SU-DHL-6 (cell line): ENCODE data around the gene PGLYRP2.

ENCODE experiments used
- EZH2phosphoT487 ChIP-seq: fragments of 200-600 bp; sonication (generic), shearing (Covaris generic); conservative IDR thresholded peaks from 2 replicates; pipeline ENCODE4 v1.6.1; 2018; ENCODE audit warnings: mild to moderate bottlenecking, antibody characterized with exemption, low read length, moderate library complexity, mixed read lengths
- TF ChIP-seq, protein P1 (sequence below): fragments of 200-600 bp; sonication (generic); IDR thresholded peaks from one replicate; pipeline ENCODE4 v1.5.1; 2017; ENCODE audit warnings: antibody characterized with exemption, mild to moderate bottlenecking, low read length, moderate library complexity; ENCODE audit not compliant: insufficient read depth, poor library complexity, severe bottlenecking

DNA sequence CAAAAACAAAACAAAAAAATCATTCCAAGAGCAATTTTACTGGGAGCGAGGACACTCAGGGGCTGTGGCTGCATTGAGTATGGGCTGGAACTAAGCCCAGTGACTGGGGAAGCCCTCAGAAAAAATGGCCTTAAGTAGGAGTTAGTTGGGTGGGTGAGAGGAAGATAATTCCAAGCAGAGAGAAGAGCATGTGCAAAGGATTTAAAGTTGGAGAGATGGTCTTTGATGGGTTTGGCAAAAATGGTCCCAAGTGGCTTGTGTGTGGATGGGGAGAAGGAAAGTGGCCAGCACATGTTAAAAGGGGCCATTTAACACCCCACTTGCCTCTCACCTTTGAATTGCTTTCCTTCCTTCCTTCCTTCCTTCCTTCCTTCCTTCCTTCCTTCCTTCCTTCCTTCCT lies 22.3 kb upstream of the PGLYRP2 start:
- TF ChIP-seq, protein P1, sequence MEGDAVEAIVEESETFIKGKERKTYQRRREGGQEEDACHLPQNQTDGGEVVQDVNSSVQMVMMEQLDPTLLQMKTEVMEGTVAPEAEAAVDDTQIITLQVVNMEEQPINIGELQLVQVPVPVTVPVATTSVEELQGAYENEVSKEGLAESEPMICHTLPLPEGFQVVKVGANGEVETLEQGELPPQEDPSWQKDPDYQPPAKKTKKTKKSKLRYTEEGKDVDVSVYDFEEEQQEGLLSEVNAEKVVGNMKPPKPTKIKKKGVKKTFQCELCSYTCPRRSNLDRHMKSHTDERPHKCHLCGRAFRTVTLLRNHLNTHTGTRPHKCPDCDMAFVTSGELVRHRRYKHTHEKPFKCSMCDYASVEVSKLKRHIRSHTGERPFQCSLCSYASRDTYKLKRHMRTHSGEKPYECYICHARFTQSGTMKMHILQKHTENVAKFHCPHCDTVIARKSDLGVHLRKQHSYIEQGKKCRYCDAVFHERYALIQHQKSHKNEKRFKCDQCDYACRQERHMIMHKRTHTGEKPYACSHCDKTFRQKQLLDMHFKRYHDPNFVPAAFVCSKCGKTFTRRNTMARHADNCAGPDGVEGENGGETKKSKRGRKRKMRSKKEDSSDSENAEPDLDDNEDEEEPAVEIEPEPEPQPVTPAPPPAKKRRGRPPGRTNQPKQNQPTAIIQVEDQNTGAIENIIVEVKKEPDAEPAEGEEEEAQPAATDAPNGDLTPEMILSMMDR, result no peak
- no peak for TF ChIP-seq EZH2phosphoT487
